Measurements from ENCODE around the gene TPSG1. TPM values are rescaled to one million over a fixed set of nuclear protein-coding genes. Genes with fewer than 3 reads are reported as not detected.

TPSG1 gene
- total RNA-seq, 1 experiment from 2014 or later = not detected

- H3K27ac ChIP-seq (ENCODE audit: low read depth, low read length, poor library complexity, severe bottlenecking) = peak overlapping the region; percentile 54
- no peaks in the 10 kb centered on the region for H3K36me3 ChIP-seq (ENCODE audit: insufficient read depth, low read length, poor library complexity, severe bottlenecking)
- no peak for DNase-seq (ENCODE audit: low spot score)
- TF ChIP-seq EZH2 (IDR thresholded peaks at IDR 0.05; ENCODE audit: borderline replicate concordance, low read depth, low read length, poor library complexity, severe bottlenecking) (no peak), CTCF (conservative IDR thresholded peaks at IDR 0.05; ENCODE audit: low read depth, low read length) (no peak)
- intact Hi-C loops (cut with micrococcal nuclease; ENCODE audit: unreplicated experiment) = no loop called here
- H3K27me3 ChIP-seq (replicated peaks; ENCODE audit: insufficient read depth, low read depth, low read length, poor library complexity) = no peaks in the 10 kb centered on the region
- BruUV-seq (replicated peaks) = no TSS peak
- ChIA-PET POLR2A (ENCODE audit: low non-redundant PET) (no interaction called here), CTCF (no interaction called here)
- H3K9me3 ChIP-seq (ENCODE audit: low read depth, low read length, poor library complexity, severe bottlenecking) = no peaks in the 10 kb centered on the region
- H3K4me3 ChIP-seq (ENCODE audit: low read depth, low read length, poor library complexity, severe bottlenecking) = no peak overlapping the region
- H3K4me1 ChIP-seq (ENCODE audit: insufficient read depth, low read length, poor library complexity, severe bottlenecking) = peaks cover 50% of the 10 kb centered on the region
Measured at GRCh38 chr16:1172651-1173050, 52.4 kb downstream of the TPSG1 start.

- no peak for DNase-seq (ENCODE audit: low spot score)
- intact Hi-C loops (cut with micrococcal nuclease; ENCODE audit: unreplicated experiment) = no loop called here
- no peaks in the 10 kb centered on the region for H3K9me3 ChIP-seq (ENCODE audit: low read depth, low read length, poor library complexity, severe bottlenecking)
- ChIA-PET POLR2A (ENCODE audit: low non-redundant PET) (no interaction called here), CTCF (interaction anchor here (0.6 kb wide), 1 partner anchor 21 kb away, joined by 7 read pairs; no protein-coding TSS in a partner anchor)
- no peak overlapping the region for H3K4me3 ChIP-seq (ENCODE audit: low read depth, low read length, poor library complexity, severe bottlenecking)
- TF ChIP-seq EZH2 (IDR thresholded peaks at IDR 0.05; ENCODE audit: borderline replicate concordance, low read depth, low read length, poor library complexity, severe bottlenecking) (no peak), CTCF (conservative IDR thresholded peaks at IDR 0.05; ENCODE audit: low read depth, low read length) (no peak)
- H3K4me1 ChIP-seq (ENCODE audit: insufficient read depth, low read length, poor library complexity, severe bottlenecking) = peaks cover 57% of the 10 kb centered on the region
- H3K27me3 ChIP-seq (replicated peaks; ENCODE audit: insufficient read depth, low read depth, low read length, poor library complexity) = no peaks in the 10 kb centered on the region
- peak overlapping the region; percentile 54 for H3K27ac ChIP-seq (ENCODE audit: low read depth, low read length, poor library complexity, severe bottlenecking)
- no TSS peak for BruUV-seq (replicated peaks)
- no peaks in the 10 kb centered on the region for H3K36me3 ChIP-seq (ENCODE audit: insufficient read depth, low read length, poor library complexity, severe bottlenecking)
Measured at GRCh38 chr16:1171854-1172428, 53.1 kb downstream of the TPSG1 start.

Other genes starting within 250 kb of the TPSG1 start
- 1.4 and 2.0 TPM in 2 replicates for gene SOX8, start 243.5 kb downstream of the TPSG1 start, total RNA-seq (2021)
- gene SSTR5, start 152.5 kb downstream of the TPSG1 start, total RNA-seq (2021) = not detected in 2 replicates
- not detected in 2 replicates for gene C1QTNF8, start 129.0 kb downstream of the TPSG1 start, total RNA-seq (2021)
- 19.7 and 25.0 TPM in 2 replicates for gene CACNA1H, start 72.2 kb downstream of the TPSG1 start, total RNA-seq (2021)
- gene TPSB2, start 4.9 kb upstream of the TPSG1 start, total RNA-seq (2021) = 9.6 and 16.7 TPM in 2 replicates
- gene TPSAB1, start 15.4 kb upstream of the TPSG1 start, total RNA-seq (2021) = 19.5 and 22.9 TPM in 2 replicates
- 1.7 and 2.3 TPM in 2 replicates for gene TPSD1, start 30.8 kb upstream of the TPSG1 start, total RNA-seq (2021)
- gene UBE2I, start 84.4 kb upstream of the TPSG1 start, total RNA-seq (2021) = 348 and 361 TPM in 2 replicates
- 2.0 and 3.7 TPM in 2 replicates for gene BAIAP3, start 108.4 kb upstream of the TPSG1 start, total RNA-seq (2021)
- 55.0 and 57.2 TPM in 2 replicates for gene TSR3, start 126.6 kb upstream of the TPSG1 start, total RNA-seq (2021)
- 20.9 and 32.7 TPM in 2 replicates for gene GNPTG, start 126.7 kb upstream of the TPSG1 start, total RNA-seq (2021)
- gene UNKL, start 189.4 kb upstream of the TPSG1 start, total RNA-seq (2021) = 86.7 and 88.5 TPM in 2 replicates
- 17.8 and 19.5 TPM in 2 replicates for gene UQCC4, start 195.5 kb upstream of the TPSG1 start, total RNA-seq (2021)
- not detected in 2 replicates for gene PERCC1, start 205.8 kb upstream of the TPSG1 start, total RNA-seq (2021)
- 1.2 and 1.6 TPM in 2 replicates for gene CCDC154, start 219.3 kb upstream of the TPSG1 start, total RNA-seq (2021)
- 82.2 and 89.3 TPM in 2 replicates for gene CLCN7, start 249.8 kb upstream of the TPSG1 start, total RNA-seq (2021)

Data from A673 (cell line).